Measurements from ENCODE around the gene THBD. TPM values are rescaled to one million over a fixed set of nuclear protein-coding genes. Genes with fewer than 3 reads are reported as not detected.

Gene THBD
- total RNA-seq, 4 donors from 2014 or later, result 144 to 213 (median 178) TPM

GRCh38 chr20:23047001-23047737 is 2.3 kb downstream of the THBD start:
- whole genome bisulfite sequencing, 2 donors, result 61 to 69% methylated on average over 13 of the region's 13 CpGs
- no peak for DNase-seq (ENCODE audit: low spot score in 2 of 2)
- TF ChIP-seq POLR2A (IDR thresholded peaks at IDR 0.05) (no peak), CTCF (IDR thresholded peaks at IDR 0.05) (no peak)
- intact Hi-C loops (cut with DNase I; ENCODE audit: low total_unique reads), result loop anchor here (5.0 to 10.0 kb wide), 2 partner anchors 305 to 352 kb away; partner anchors contain the start of gene NXT1
- peak overlapping the region; percentile 36 for H3K4me3 ChIP-seq (ENCODE audit: low read depth, poor library complexity, severe bottlenecking)

- H3K4me3 ChIP-seq (ENCODE audit: low read depth, poor library complexity, severe bottlenecking), result no peak overlapping the region
- intact Hi-C loops (cut with DNase I; ENCODE audit: low total_unique reads), result loop anchor here (5.0 to 10.0 kb wide), 2 partner anchors 306 to 352 kb away; partner anchors contain the start of gene NXT1
- no peak for DNase-seq (ENCODE audit: low spot score in 2 of 2)
- TF ChIP-seq POLR2A (IDR thresholded peaks at IDR 0.05) (no peak), CTCF (IDR thresholded peaks at IDR 0.05) (no peak)
These were observed 3.0 kb downstream of the THBD start for GRCh38 chr20:23046431-23046830.

- TF ChIP-seq CTCF (IDR thresholded peaks at IDR 0.05) (no peak), POLR2A (IDR thresholded peaks at IDR 0.05) (no peak)
- 71 to 75% methylated on average over 6 of the region's 6 CpGs for WGBS, 2 donors
- H3K4me3 ChIP-seq (ENCODE audit: low read depth, poor library complexity, severe bottlenecking), result no peak overlapping the region
- intact Hi-C loops (cut with DNase I; ENCODE audit: low total_unique reads), result loop anchor here (10.0 kb wide), 1 partner anchor 349 kb away; no protein-coding TSS in a partner anchor
- DNase-seq (ENCODE audit: low spot score in 2 of 2), result no peak
These were observed 6.1 kb downstream of the THBD start for GRCh38 chr20:23043376-23043775.

- TF ChIP-seq CTCF (IDR thresholded peaks at IDR 0.05) (no peak), POLR2A (IDR thresholded peaks at IDR 0.05) (no peak)
- 57 to 60% methylated on average over 3 of the region's 3 CpGs for WGBS, 2 donors
- intact Hi-C loops (cut with DNase I; ENCODE audit: low total_unique reads), result loop anchor here (10.0 kb wide), 1 partner anchor 347 kb away; no protein-coding TSS in a partner anchor
These were observed 7.2 kb downstream of the THBD start for GRCh38 chr20:23042270-23042669.

GRCh38 chr20:23039885-23040508 is 9.5 kb downstream of the THBD start:
- TF ChIP-seq CTCF (IDR thresholded peaks at IDR 0.05) (no peak), POLR2A (IDR thresholded peaks at IDR 0.05) (no peak)
- no peak overlapping the region for H3K4me3 ChIP-seq (ENCODE audit: low read depth, poor library complexity, severe bottlenecking)
- WGBS, 2 donors, result 66 to 74% methylated on average over 3 of the region's 3 CpGs
- intact Hi-C loops (cut with DNase I; ENCODE audit: low total_unique reads), result loop anchor here (10.0 kb wide), 1 partner anchor 345 kb away; no protein-coding TSS in a partner anchor
- DNase-seq (ENCODE audit: low spot score in 2 of 2), result peak in 1 of 2 donors; percentile 63

More at GRCh38 chr20:23042270-23042669, 7.2 kb downstream of the THBD start:
- H3K4me3 ChIP-seq (ENCODE audit: low read depth, poor library complexity, severe bottlenecking), result no peak overlapping the region
- DNase-seq (ENCODE audit: low spot score in 2 of 2), result no peak
